ENCODE measurements around the gene TNRC6B. TPM values are rescaled to one million over a fixed set of nuclear protein-coding genes. Genes with fewer than 3 reads are reported as not detected.

The TNRC6B gene
- total and polyA plus RNA-seq, 2 of the 13 experiments (the other 11 are each of a cell fraction or from before 2014, with no cell fraction given), result 8.9 to 13.2 TPM

- TF ChIP-seq THRA (CRISPR knock-in tag; IDR thresholded peaks at IDR 0.05; ENCODE audit: borderline replicate concordance) (no peak), REL (CRISPR knock-in tag; conservative IDR thresholded peaks at IDR 0.05) (no peak), MEIS2 (CRISPR knock-in tag; IDR thresholded peaks at IDR 0.05) (no peak)
Measured at GRCh38 chr22:40294696-40295095, 117.0 kb downstream of the TNRC6B start (continued).

- Histone ChIP-seq H3K36me3 (replicated peaks in 1 of 2; ENCODE audit: control insufficient read depth in 1 of 2, insufficient read depth in 2 of 2, low read length in 2 of 2) (peaks cover 16 to 42% of the 10 kb centered on the region in 2 experiments), H3K79me2 (ENCODE audit: insufficient read depth, low read length) (no peaks in the 10 kb centered on the region), H3K27ac (ENCODE audit: extremely low read length, insufficient read depth, low read length) (no peak overlapping the region), H3K4me1 (ENCODE audit: insufficient read depth, low read length) (no peaks in the 10 kb centered on the region), H3K9me3 (ENCODE audit: low read length) (no peaks in the 10 kb centered on the region), H2AFZ (ENCODE audit: low read length) (no peak overlapping the region), H3K4me3 (replicated peaks in 1 of 3; ENCODE audit: insufficient read depth in 1 of 3, low read depth in 2 of 3, low read length in 3 of 3) (no peak overlapping the region), H3K9ac (ENCODE audit: insufficient read depth, low read depth, low read length) (no peak overlapping the region), H3K4me2 (ENCODE audit: low read depth, low read length) (no peak overlapping the region), H4K20me1 (ENCODE audit: insufficient read depth, low read length) (no peaks in the 10 kb centered on the region), H3K27me3 (ENCODE audit: control insufficient read depth in 1 of 2, insufficient read depth in 2 of 2, low read length in 2 of 2) (no peaks in the 10 kb centered on the region)
- BruUV-seq (replicated peaks), result no TSS peak
- CTCF ChIA-PET (ENCODE audit: low intra/inter-chr PET ratio, low total read pairs), result no interaction called here
- FAIRE-seq, result no peak
- no peak for ATAC-seq
- TF ChIP-seq ZNF33B (CRISPR knock-in tag; IDR thresholded peaks at IDR 0.05), result no peak
- TF ChIP-seq ZFP36 (IDR thresholded peaks at IDR 0.05; ENCODE audit: borderline replicate concordance, low read depth, low read length, partially characterized antibody), result no peak
- TF ChIP-seq ZFP41 (CRISPR knock-in tag; IDR thresholded peaks at IDR 0.05; ENCODE audit: borderline replicate concordance), result no peak
- TF ChIP-seq SRSF1 (optimal IDR thresholded peaks at IDR 0.05; ENCODE audit: low read depth, low read length), result no peak
- TF ChIP-seq ZSCAN21 (CRISPR knock-in tag; IDR thresholded peaks at IDR 0.05; ENCODE audit: borderline replicate concordance), result no peak
- TF ChIP-seq ZNF773 (CRISPR knock-in tag; IDR thresholded peaks at IDR 0.05; ENCODE audit: borderline replicate concordance), result no peak
- TF ChIP-seq RAD51 (IDR thresholded peaks at IDR 0.05; ENCODE audit: borderline replicate concordance), result no peak
- in situ Hi-C loops (cut with HindIII; ENCODE audit: extremely low pct_ligation_motif_present, low pct_unique_long_range_greater_than_20kb) (no loop called here), intact Hi-C loops (cut with micrococcal nuclease; ENCODE audit: unreplicated experiment) (no loop called here)
- no peak for DNase-seq (ENCODE audit: low spot score)
- POLR2A ChIA-PET, result no interaction called here
Measured at GRCh38 chr22:40300316-40300715, 122.6 kb downstream of the TNRC6B start.
